ENCODE results near the gene CFAP46. TPM values are rescaled to one million over a fixed set of nuclear protein-coding genes. Genes with fewer than 3 reads are reported as not detected.

CFAP46 gene
- total RNA-seq, 3 donors from 2014 or later: 0.78 to 1.0 TPM; not detected in 1

GRCh38 chr10:132862485-132863420 is 79.6 kb downstream of the CFAP46 start:
- Histone ChIP-seq H3K9me3 (no peaks in the 10 kb centered on the region), H3K4me1 (ENCODE audit: low read depth) (no peaks in the 10 kb centered on the region), H3K36me3 (ENCODE audit: low read depth) (no peaks in the 10 kb centered on the region), H3K4me3 (no peak overlapping the region)
- DNase-seq (peak in 1 of 3 donors; percentile 10), ATAC-seq (no peak)
- intact Hi-C loops (cut with DNase I, micrococcal nuclease): no loop called here
- TF ChIP-seq, protein P1, sequence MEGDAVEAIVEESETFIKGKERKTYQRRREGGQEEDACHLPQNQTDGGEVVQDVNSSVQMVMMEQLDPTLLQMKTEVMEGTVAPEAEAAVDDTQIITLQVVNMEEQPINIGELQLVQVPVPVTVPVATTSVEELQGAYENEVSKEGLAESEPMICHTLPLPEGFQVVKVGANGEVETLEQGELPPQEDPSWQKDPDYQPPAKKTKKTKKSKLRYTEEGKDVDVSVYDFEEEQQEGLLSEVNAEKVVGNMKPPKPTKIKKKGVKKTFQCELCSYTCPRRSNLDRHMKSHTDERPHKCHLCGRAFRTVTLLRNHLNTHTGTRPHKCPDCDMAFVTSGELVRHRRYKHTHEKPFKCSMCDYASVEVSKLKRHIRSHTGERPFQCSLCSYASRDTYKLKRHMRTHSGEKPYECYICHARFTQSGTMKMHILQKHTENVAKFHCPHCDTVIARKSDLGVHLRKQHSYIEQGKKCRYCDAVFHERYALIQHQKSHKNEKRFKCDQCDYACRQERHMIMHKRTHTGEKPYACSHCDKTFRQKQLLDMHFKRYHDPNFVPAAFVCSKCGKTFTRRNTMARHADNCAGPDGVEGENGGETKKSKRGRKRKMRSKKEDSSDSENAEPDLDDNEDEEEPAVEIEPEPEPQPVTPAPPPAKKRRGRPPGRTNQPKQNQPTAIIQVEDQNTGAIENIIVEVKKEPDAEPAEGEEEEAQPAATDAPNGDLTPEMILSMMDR (IDR thresholded peaks at IDR 0.05): no peak

GRCh38 chr10:132861884-132862461 is 80.4 kb downstream of the CFAP46 start:
- intact Hi-C loops (cut with DNase I, micrococcal nuclease): no loop called here
- peak in 1 of 3 donors; percentile 14 for DNase-seq
- TF ChIP-seq, protein P1 (IDR thresholded peaks at IDR 0.05): no peak

GRCh38 chr10:132861116-132861691 is 81.2 kb downstream of the CFAP46 start:
- ATAC-seq: no peak
- peak in 1 of 3 donors; percentile 13 for DNase-seq
- intact Hi-C loops (cut with DNase I, micrococcal nuclease): no loop called here
- Histone ChIP-seq H3K36me3 (ENCODE audit: low read depth) (no peaks in the 10 kb centered on the region), H3K9me3 (no peaks in the 10 kb centered on the region), H3K4me3 (no peak overlapping the region), H3K4me1 (ENCODE audit: low read depth) (no peaks in the 10 kb centered on the region)
- TF ChIP-seq, protein P1 (IDR thresholded peaks at IDR 0.05): no peak

More at GRCh38 chr10:132861884-132862461, 80.4 kb downstream of the CFAP46 start:
- no peak overlapping the region for H3K4me3 ChIP-seq
- H3K36me3 ChIP-seq (ENCODE audit: low read depth): no peaks in the 10 kb centered on the region
- no peaks in the 10 kb centered on the region for H3K4me1 ChIP-seq (ENCODE audit: low read depth)
- ATAC-seq: no peak
- no peaks in the 10 kb centered on the region for H3K9me3 ChIP-seq

- TF ChIP-seq, protein P1 (IDR thresholded peaks at IDR 0.05): no peak
- DNase-seq: no peak
- H3K4me3 ChIP-seq: no peak overlapping the region
- H3K4me1 ChIP-seq (ENCODE audit: low read depth): no peaks in the 10 kb centered on the region
- H3K36me3 ChIP-seq (ENCODE audit: low read depth): no peaks in the 10 kb centered on the region
- no peaks in the 10 kb centered on the region for H3K9me3 ChIP-seq
- intact Hi-C loops (cut with DNase I, micrococcal nuclease): no loop called here
- no peak for ATAC-seq
These were observed 81.8 kb downstream of the CFAP46 start for GRCh38 chr10:132860532-132860931.

- H3K36me3 ChIP-seq (ENCODE audit: low read depth): no peaks in the 10 kb centered on the region
- intact Hi-C loops (cut with DNase I, micrococcal nuclease): no loop called here
- ATAC-seq (no peak), DNase-seq (no peak)
- H3K9me3 ChIP-seq: no peaks in the 10 kb centered on the region
- TF ChIP-seq, protein P1 (IDR thresholded peaks at IDR 0.05): no peak
- no peaks in the 10 kb centered on the region for H3K4me1 ChIP-seq (ENCODE audit: low read depth)
- no peak overlapping the region for H3K4me3 ChIP-seq
These were observed 83.1 kb downstream of the CFAP46 start for GRCh38 chr10:132859084-132859855.

All from mucosa of descending colon (tissue), 3 donors.